ENCODE results near the gene FBRS. TPM values are rescaled to one million over a fixed set of nuclear protein-coding genes. Genes with fewer than 3 reads are reported as not detected.

Gene FBRS
- total and polyA plus RNA-seq, 2 of the 13 experiments (the other 11 are each of a cell fraction or from before 2014, with no cell fraction given) = 13.7 to 16.2 TPM

DNA sequence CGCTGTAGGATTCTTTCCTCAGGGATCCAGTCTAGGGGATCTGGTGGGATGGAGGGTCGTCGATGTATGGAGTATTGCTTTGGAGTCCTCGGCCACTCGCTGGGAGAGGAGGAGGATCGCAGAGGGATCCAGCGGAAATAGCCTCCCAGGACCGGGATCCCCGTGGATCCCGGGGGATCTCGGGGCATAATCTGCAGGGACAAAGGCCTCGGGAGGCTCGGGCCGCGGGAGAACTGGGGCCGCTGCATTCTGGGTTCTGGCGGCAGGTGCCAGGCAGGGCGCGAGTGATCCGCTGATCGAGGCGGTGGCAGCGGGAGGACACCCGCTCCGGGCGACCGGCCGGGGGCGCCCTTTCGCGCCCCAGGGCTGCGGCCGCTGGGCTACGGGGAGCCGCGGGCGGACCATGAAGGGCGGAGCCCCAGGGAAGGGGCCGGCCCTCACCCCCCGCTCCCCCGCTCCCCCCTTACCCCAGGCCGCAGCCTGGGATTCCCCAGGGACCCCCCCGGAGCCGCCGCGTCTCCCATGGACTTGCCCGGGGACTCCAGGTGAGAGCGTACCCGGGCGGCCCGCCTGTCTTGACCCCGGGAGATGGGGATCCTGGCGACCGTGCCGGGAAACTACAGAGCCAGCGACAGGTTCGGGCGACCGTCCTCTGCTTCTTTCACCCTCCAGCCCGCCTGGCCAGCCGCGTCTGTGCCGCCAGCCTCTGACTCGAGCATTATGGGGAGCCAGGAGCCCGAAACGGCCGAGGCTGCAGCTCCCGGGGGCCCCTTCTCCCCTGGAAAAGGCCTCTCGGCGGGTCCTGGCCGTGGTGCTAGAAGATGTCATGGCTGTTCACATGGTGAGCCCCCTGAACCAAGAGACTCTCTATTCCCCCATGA lies 6.9 kb upstream of the FBRS start (continued):
- TF ChIP-seq ZNF263 (CRISPR knock-in tag; IDR thresholded peaks at IDR 0.05) (peak; percentile 76), TSC22D2 (CRISPR knock-in tag; IDR thresholded peaks at IDR 0.05; ENCODE audit: borderline replicate concordance) (peak; percentile 36; the same call in 1 of the 2 replicates), PLRG1 (conservative IDR thresholded peaks at IDR 0.05) (no peak), HNRNPL (IDR thresholded peaks at IDR 0.05; ENCODE audit: low read depth, low read length) (0 out of 2 replicates have a peak, but pooled peaks have one; percentile 67), GFI1 (CRISPR knock-in tag; IDR thresholded peaks at IDR 0.05; ENCODE audit: borderline replicate concordance) (0 out of 2 replicates have a peak, but pooled peaks have one; percentile 26), ELF1 (CRISPR knock-in tag; IDR thresholded peaks at IDR 0.05) (no peak), ZNF629 (CRISPR knock-in tag; conservative IDR thresholded peaks at IDR 0.05) (0 out of 2 replicates have a peak, but pooled peaks have one; percentile 24), ARHGAP35 (CRISPR knock-in tag; IDR thresholded peaks at IDR 0.05; ENCODE audit: borderline replicate concordance) (0 out of 2 replicates have a peak, but pooled peaks have one; percentile 30), ZNF18 (CRISPR knock-in tag; IDR thresholded peaks at IDR 0.05; ENCODE audit: insufficient replicate concordance) (peak; percentile 15), ARID4A (CRISPR knock-in tag; IDR thresholded peaks at IDR 0.05; ENCODE audit: borderline replicate concordance) (peak; percentile 55; the same call in 1 of the 2 replicates), HOXA3 (CRISPR knock-in tag; IDR thresholded peaks at IDR 0.05) (peak; percentile 48), HOXD1 (CRISPR knock-in tag; IDR thresholded peaks at IDR 0.05) (no peak), ZBTB2 (CRISPR knock-in tag; IDR thresholded peaks at IDR 0.05; ENCODE audit: low read depth) (0 out of 2 replicates have a peak, but pooled peaks have one; percentile 23)
- TF ChIP-seq, protein P1, sequence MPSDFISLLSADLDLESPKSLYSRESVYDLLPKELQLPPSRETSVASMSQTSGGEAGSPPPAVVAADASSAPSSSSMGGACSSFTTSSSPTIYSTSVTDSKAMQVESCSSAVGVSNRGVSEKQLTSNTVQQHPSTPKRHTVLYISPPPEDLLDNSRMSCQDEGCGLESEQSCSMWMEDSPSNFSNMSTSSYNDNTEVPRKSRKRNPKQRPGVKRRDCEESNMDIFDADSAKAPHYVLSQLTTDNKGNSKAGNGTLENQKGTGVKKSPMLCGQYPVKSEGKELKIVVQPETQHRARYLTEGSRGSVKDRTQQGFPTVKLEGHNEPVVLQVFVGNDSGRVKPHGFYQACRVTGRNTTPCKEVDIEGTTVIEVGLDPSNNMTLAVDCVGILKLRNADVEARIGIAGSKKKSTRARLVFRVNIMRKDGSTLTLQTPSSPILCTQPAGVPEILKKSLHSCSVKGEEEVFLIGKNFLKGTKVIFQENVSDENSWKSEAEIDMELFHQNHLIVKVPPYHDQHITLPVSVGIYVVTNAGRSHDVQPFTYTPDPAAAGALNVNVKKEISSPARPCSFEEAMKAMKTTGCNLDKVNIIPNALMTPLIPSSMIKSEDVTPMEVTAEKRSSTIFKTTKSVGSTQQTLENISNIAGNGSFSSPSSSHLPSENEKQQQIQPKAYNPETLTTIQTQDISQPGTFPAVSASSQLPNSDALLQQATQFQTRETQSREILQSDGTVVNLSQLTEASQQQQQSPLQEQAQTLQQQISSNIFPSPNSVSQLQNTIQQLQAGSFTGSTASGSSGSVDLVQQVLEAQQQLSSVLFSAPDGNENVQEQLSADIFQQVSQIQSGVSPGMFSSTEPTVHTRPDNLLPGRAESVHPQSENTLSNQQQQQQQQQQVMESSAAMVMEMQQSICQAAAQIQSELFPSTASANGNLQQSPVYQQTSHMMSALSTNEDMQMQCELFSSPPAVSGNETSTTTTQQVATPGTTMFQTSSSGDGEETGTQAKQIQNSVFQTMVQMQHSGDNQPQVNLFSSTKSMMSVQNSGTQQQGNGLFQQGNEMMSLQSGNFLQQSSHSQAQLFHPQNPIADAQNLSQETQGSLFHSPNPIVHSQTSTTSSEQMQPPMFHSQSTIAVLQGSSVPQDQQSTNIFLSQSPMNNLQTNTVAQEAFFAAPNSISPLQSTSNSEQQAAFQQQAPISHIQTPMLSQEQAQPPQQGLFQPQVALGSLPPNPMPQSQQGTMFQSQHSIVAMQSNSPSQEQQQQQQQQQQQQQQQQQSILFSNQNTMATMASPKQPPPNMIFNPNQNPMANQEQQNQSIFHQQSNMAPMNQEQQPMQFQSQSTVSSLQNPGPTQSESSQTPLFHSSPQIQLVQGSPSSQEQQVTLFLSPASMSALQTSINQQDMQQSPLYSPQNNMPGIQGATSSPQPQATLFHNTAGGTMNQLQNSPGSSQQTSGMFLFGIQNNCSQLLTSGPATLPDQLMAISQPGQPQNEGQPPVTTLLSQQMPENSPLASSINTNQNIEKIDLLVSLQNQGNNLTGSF (CRISPR knock-in tag; IDR thresholded peaks at IDR 0.05) = peak; percentile 61; the same call in 1 of the 2 replicates
